Activated T-cell treated with anti-CD3 and anti-CD28 coated beads, Interleukin-2, amount 50 U/mL, for 72 hours (primary cell): ENCODE measurements around the gene CRYM. TPM values are rescaled to one million over a fixed set of nuclear protein-coding genes. Genes with fewer than 3 reads are reported as not detected.

Experiments used
- ATAC-seq, 2 donors: fragments of 150-1000 bp; cut with Tn5 transposase; replicated peaks in 1 of 2; 2 replicates each; pipeline ENCODE4 v1.10.0; 2021; ENCODE audit warnings: moderate library complexity in 2 of 2, mild to moderate bottlenecking in 1 of 2
- DNase-seq, 2 donors: peaks; one replicate each; pipeline ENCODE4 v3.0.0; 2021 to 2022; ENCODE audit warnings: mixed read lengths in 1 of 2
- H3K27ac Mint-ChIP-seq: one replicate; pipeline ENCODE4 v1.8.0; 2022; ENCODE audit warnings: mild to moderate bottlenecking, moderate library complexity, mixed read lengths
- H3K27me3 Mint-ChIP-seq: one replicate; pipeline ENCODE4 v1.8.0; 2022; ENCODE audit warnings: low read depth, mixed read lengths
- H3K36me3 Mint-ChIP-seq, 2 donors: one replicate each; pipeline ENCODE4 v1.8.0; 2022; ENCODE audit warnings: mixed read lengths in 2 of 2, mild to moderate bottlenecking in 1 of 2; ENCODE audit not compliant: insufficient read depth in 2 of 2
- H3K4me1 Mint-ChIP-seq: one replicate; pipeline ENCODE4 v1.8.0; 2022; ENCODE audit warnings: low read depth, mixed read lengths
- H3K4me3 Mint-ChIP-seq, 2 donors: one replicate each; pipeline ENCODE4 v1.8.0; 2022; ENCODE audit warnings: mild to moderate bottlenecking in 2 of 2, mixed read lengths in 2 of 2, moderate library complexity in 2 of 2
- H3K9me3 Mint-ChIP-seq, 2 donors: one replicate each; pipeline ENCODE4 v1.8.0; 2022; ENCODE audit warnings: mixed read lengths in 2 of 2
- total RNA-seq, 2 donors: library from RNA; stranded (reverse); gene quantifications; one replicate each; pipeline ENCODE4 v1.2.3, GENCODE V29; 2022

Gene CRYM
- total RNA-seq, 2 donors from 2014 or later = not detected

GRCh38 chr16:21224800-21225199 is 53.3 kb downstream of the CRYM start:
- Mint-ChIP-seq H3K4me3 (no peak overlapping the region), H3K9me3 (no peaks in the 10 kb centered on the region), H3K27ac (no peak overlapping the region), H3K36me3 (no peaks in the 10 kb centered on the region), H3K27me3 (peaks cover 55% of the 10 kb centered on the region), H3K4me1 (peaks cover 8% of the 10 kb centered on the region)
- ATAC-seq (peak; percentile 43 to 53), DNase-seq (no peak)

GRCh38 chr16:21223787-21224186 is 54.3 kb downstream of the CRYM start:
- ATAC-seq = no peak
- Mint-ChIP-seq H3K9me3 (no peaks in the 10 kb centered on the region), H3K27me3 (peaks cover 44% of the 10 kb centered on the region), H3K4me1 (peaks cover 8% of the 10 kb centered on the region), H3K36me3 (no peaks in the 10 kb centered on the region), H3K4me3 (no peak overlapping the region), H3K27ac (no peak overlapping the region)
- DNase-seq = no peak

- Mint-ChIP-seq H3K36me3 (no peaks in the 10 kb centered on the region), H3K27ac (no peak overlapping the region), H3K9me3 (no peaks in the 10 kb centered on the region), H3K27me3 (peaks cover 34% of the 10 kb centered on the region), H3K4me3 (no peak overlapping the region), H3K4me1 (peaks cover 8% of the 10 kb centered on the region)
- ATAC-seq (no peak), DNase-seq (no peak)
These were observed 55.4 kb downstream of the CRYM start for GRCh38 chr16:21222495-21223337.

- Mint-ChIP-seq H3K4me3 (no peak overlapping the region), H3K9me3 (no peaks in the 10 kb centered on the region), H3K27ac (no peak overlapping the region), H3K4me1 (peaks cover 3% of the 10 kb centered on the region), H3K27me3 (peaks cover 30% of the 10 kb centered on the region), H3K36me3 (no peaks in the 10 kb centered on the region)
- ATAC-seq (no peak), DNase-seq (no peak)
These were observed 58.5 kb downstream of the CRYM start for GRCh38 chr16:21219551-21219950.

GRCh38 chr16:21218153-21218552 is 59.9 kb downstream of the CRYM start:
- H3K9me3 Mint-ChIP-seq = no peaks in the 10 kb centered on the region
- no peaks in the 10 kb centered on the region for H3K36me3 Mint-ChIP-seq
- DNase-seq (no peak), ATAC-seq (no peak)
- peaks cover 27% of the 10 kb centered on the region for H3K27me3 Mint-ChIP-seq
- H3K4me1 Mint-ChIP-seq = no peaks in the 10 kb centered on the region
- no peak overlapping the region for H3K27ac Mint-ChIP-seq
- H3K4me3 Mint-ChIP-seq = no peak overlapping the region

GRCh38 chr16:21217121-21217520 is 61.0 kb downstream of the CRYM start:
- H3K27ac Mint-ChIP-seq = no peak overlapping the region
- H3K27me3 Mint-ChIP-seq = peaks cover 25% of the 10 kb centered on the region
- DNase-seq (no peak), ATAC-seq (no peak)
- no peaks in the 10 kb centered on the region for H3K36me3 Mint-ChIP-seq
- no peak overlapping the region for H3K4me3 Mint-ChIP-seq
- no peaks in the 10 kb centered on the region for H3K4me1 Mint-ChIP-seq
- no peaks in the 10 kb centered on the region for H3K9me3 Mint-ChIP-seq

GRCh38 chr16:21214086-21214485 is 64.0 kb downstream of the CRYM start:
- Mint-ChIP-seq H3K27me3 (peaks cover 26% of the 10 kb centered on the region), H3K36me3 (no peaks in the 10 kb centered on the region), H3K4me1 (no peaks in the 10 kb centered on the region), H3K27ac (no peak overlapping the region), H3K4me3 (no peak overlapping the region), H3K9me3 (no peaks in the 10 kb centered on the region)
- no peak for ATAC-seq
- no peak for DNase-seq

- Mint-ChIP-seq H3K36me3 (no peaks in the 10 kb centered on the region), H3K4me3 (no peak within 1 kb of the TSS), H3K9me3 (no peaks in the 10 kb centered on the region), H3K27me3 (peaks cover 27% of the 10 kb centered on the region), H3K4me1 (no peaks in the 10 kb centered on the region), H3K27ac (no peak within 1 kb of the TSS)
- no peak for ATAC-seq
- no peak for DNase-seq
These were observed 66.6 kb downstream of the CRYM start, which contains the start of gene ZP2 for GRCh38 chr16:21211486-21211885. Gene ZP2 (minus strand): TSS chr16:21211574. CDS start chr16:21211547, 27 bp downstream.

Other genes starting within 250 kb of the CRYM start
- under 1 TPM in 1 of 2 donors, not detected in 1; 0.02 TPM for gene DNAH3, start 127.4 kb downstream of the CRYM start, total RNA-seq
- gene LDAF1, start 119.6 kb downstream of the CRYM start, total RNA-seq = 10 to 100 TPM; 10.4 to 12.2 TPM
- not detected for gene ZP2, start 66.7 kb downstream of the CRYM start, total RNA-seq
- gene ANKS4B, start 44.6 kb downstream of the CRYM start, total RNA-seq = not detected